ENCODE data around the gene VKORC1L1. TPM values are rescaled to one million over a fixed set of nuclear protein-coding genes. Genes with fewer than 3 reads are reported as not detected.

The VKORC1L1 gene
- total RNA-seq, 3 donors from 2014 or later (not counting 1 experiment from before 2014, with no cell fraction given), result 5.7 to 8.2 (median 7.1) TPM

DNA sequence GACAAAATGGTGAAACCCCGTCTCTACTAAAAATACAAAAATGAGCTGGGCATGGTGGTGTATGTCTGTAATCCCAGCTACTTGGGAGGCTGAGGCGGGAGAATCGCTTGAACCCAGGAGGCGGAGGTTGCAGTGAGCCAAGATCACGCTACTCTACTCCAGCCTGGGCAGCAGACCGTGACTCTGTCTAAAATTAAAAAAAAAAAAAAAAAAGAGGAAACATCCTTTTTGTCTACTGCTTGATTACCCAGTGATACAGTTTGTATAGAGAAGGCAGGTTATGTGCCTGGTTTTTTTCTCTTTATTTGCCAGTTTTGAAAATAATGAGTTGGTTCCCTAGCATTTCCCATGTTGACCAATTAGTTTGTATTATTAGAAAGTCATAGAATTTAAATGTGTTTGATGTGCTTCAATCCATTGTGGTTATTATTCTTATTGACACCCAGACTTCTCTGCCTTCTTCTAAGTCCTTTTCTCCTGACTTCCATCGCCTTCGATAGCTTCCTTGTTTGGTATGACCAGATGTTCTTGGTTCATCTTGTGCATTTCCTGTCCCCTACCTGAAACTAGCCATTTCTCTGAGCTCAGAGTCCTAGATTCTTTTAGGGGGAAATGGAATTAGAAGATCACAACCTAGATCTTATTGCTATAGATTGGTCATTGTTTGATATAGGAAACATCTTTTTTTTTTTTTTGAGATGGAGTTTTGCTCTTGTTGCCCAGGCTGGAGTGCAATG lies 43.2 kb downstream of the VKORC1L1 start:
- DNase-seq, result no peak
- no peak for ATAC-seq
- TF ChIP-seq, protein P1, sequence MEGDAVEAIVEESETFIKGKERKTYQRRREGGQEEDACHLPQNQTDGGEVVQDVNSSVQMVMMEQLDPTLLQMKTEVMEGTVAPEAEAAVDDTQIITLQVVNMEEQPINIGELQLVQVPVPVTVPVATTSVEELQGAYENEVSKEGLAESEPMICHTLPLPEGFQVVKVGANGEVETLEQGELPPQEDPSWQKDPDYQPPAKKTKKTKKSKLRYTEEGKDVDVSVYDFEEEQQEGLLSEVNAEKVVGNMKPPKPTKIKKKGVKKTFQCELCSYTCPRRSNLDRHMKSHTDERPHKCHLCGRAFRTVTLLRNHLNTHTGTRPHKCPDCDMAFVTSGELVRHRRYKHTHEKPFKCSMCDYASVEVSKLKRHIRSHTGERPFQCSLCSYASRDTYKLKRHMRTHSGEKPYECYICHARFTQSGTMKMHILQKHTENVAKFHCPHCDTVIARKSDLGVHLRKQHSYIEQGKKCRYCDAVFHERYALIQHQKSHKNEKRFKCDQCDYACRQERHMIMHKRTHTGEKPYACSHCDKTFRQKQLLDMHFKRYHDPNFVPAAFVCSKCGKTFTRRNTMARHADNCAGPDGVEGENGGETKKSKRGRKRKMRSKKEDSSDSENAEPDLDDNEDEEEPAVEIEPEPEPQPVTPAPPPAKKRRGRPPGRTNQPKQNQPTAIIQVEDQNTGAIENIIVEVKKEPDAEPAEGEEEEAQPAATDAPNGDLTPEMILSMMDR (IDR thresholded peaks at IDR 0.05), result no peak
- intact Hi-C loops (cut with micrococcal nuclease), result no loop called here
- WGBS (ENCODE audit: insufficient coverage), result 90% methylated on average over 7 of the region's 8 CpGs
- Histone ChIP-seq H3K9me3 (ENCODE audit: control insufficient read depth, insufficient read depth, low read length) (no peaks in the 10 kb centered on the region), H3K36me3 (ENCODE audit: control insufficient read depth, insufficient read depth, low read length) (no peaks in the 10 kb centered on the region), H3K27ac (ENCODE audit: low read length) (no peak overlapping the region), H3K4me3 (ENCODE audit: low read length) (no peak overlapping the region), H3K4me1 (ENCODE audit: control insufficient read depth, insufficient read depth, low read length) (no peaks in the 10 kb centered on the region), H3K27me3 (ENCODE audit: control insufficient read depth, insufficient read depth, low read length) (no peaks in the 10 kb centered on the region)
- no peak overlapping the region for H3K27ac Mint-ChIP-seq
- no peak overlapping the region for H3K4me3 Mint-ChIP-seq
- no peaks in the 10 kb centered on the region for H3K36me3 Mint-ChIP-seq
- no peaks in the 10 kb centered on the region for H3K9me3 Mint-ChIP-seq
- H3K4me1 Mint-ChIP-seq, result peaks cover 5 to 21% of the 10 kb centered on the region in 2 donors
- H3K27me3 Mint-ChIP-seq (ENCODE audit: low read depth in 2 of 2), result no peaks in the 10 kb centered on the region

DNA sequence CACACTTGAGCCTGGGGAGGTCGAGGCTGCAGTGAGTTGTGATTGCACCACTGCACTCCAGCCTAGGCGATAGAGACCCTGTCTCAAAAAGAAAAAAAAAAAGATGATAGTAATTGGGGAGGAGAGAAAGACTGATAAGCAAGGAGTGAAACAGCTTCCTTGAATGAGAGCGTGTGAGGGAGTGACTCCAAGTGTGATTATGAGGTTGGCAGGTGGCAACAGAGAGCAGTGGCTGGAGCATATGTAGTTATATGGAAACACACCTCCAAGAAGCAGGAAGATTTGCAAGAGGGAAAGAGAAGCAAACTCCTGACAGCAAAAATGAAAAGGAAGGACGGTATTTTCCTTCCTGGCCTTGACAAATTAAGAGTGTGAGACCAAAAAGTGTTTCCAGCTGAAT lies 50.4 kb downstream of the VKORC1L1 start:
- ATAC-seq (no peak), DNase-seq (no peak)
- H3K27ac ChIP-seq (ENCODE audit: low read length), result no peak overlapping the region
- H3K4me1 ChIP-seq (ENCODE audit: control insufficient read depth, insufficient read depth, low read length), result no peaks in the 10 kb centered on the region
- H3K4me3 ChIP-seq (ENCODE audit: low read length), result no peak overlapping the region
- Mint-ChIP-seq H3K36me3 (no peaks in the 10 kb centered on the region), H3K9me3 (no peaks in the 10 kb centered on the region), H3K4me1 (peaks cover 19 to 36% of the 10 kb centered on the region in 2 donors), H3K4me3 (no peak overlapping the region), H3K27me3 (ENCODE audit: low read depth in 2 of 2) (no peaks in the 10 kb centered on the region), H3K27ac (no peak overlapping the region)
- H3K9me3 ChIP-seq (ENCODE audit: control insufficient read depth, insufficient read depth, low read length), result no peaks in the 10 kb centered on the region
- H3K27me3 ChIP-seq (ENCODE audit: control insufficient read depth, insufficient read depth, low read length), result no peaks in the 10 kb centered on the region
- no peaks in the 10 kb centered on the region for H3K36me3 ChIP-seq (ENCODE audit: control insufficient read depth, insufficient read depth, low read length)
- intact Hi-C loops (cut with micrococcal nuclease), result no loop called here
- 92% methylated on average over 4 of the region's 4 CpGs for WGBS (ENCODE audit: insufficient coverage)
- TF ChIP-seq, protein P1 (IDR thresholded peaks at IDR 0.05), result no peak

DNA sequence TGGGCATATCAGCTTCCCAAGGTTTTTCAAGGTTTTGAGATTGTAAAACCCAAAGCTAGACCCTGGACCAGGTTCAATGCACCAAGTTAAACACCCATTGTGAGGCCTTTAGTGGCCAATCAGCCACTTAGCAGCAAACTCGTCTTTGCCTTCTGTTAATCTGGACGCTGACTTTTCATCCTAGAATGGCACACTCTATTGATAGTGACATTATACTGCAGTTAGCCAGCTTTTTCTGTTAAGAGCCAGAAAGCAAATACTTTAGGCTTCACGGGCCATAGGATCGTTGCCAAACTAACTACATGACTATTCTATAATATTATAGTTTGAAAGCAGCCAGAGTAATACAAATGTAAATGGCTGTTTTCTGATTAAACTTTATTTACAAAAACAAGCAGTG lies 51.3 kb downstream of the VKORC1L1 start:
- no peaks in the 10 kb centered on the region for H3K27me3 ChIP-seq (ENCODE audit: control insufficient read depth, insufficient read depth, low read length)
- intact Hi-C loops (cut with micrococcal nuclease), result no loop called here
- H3K36me3 ChIP-seq (ENCODE audit: control insufficient read depth, insufficient read depth, low read length), result no peaks in the 10 kb centered on the region
- TF ChIP-seq, protein P1 (IDR thresholded peaks at IDR 0.05), result no peak
- Mint-ChIP-seq H3K27me3 (ENCODE audit: low read depth in 2 of 2) (no peaks in the 10 kb centered on the region), H3K4me1 (peaks cover 21 to 44% of the 10 kb centered on the region in 2 donors), H3K4me3 (no peak overlapping the region), H3K36me3 (no peaks in the 10 kb centered on the region), H3K9me3 (no peaks in the 10 kb centered on the region), H3K27ac (no peak overlapping the region)
- H3K4me1 ChIP-seq (ENCODE audit: control insufficient read depth, insufficient read depth, low read length), result no peaks in the 10 kb centered on the region
- no peak overlapping the region for H3K4me3 ChIP-seq (ENCODE audit: low read length)
- 93% methylated on average over 2 of the region's 4 CpGs for WGBS (ENCODE audit: insufficient coverage)
- no peak for ATAC-seq
- H3K9me3 ChIP-seq (ENCODE audit: control insufficient read depth, insufficient read depth, low read length), result no peaks in the 10 kb centered on the region
- H3K27ac ChIP-seq (ENCODE audit: low read length), result no peak overlapping the region
- no peak for DNase-seq

DNA sequence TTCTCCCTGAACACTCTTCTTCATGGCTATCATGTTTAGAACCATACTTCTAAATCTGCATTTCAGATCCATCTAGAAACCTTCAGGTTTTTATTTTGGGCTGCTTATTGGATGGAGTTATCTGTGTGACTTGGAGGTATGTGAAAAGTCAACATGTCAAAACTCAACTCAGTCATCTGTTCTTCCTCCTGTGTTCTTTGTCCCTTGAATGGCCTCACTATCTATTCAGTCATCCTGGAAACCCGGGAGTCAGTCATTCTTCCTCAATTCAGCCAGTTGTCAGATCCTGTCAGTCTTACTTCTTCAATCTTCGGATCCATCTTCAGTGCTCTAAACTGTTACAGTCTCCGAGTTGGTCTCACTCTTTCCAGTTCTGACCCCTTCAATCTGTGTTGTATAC lies 52.2 kb downstream of the VKORC1L1 start:
- H3K4me1 Mint-ChIP-seq, result peaks cover 21 to 44% of the 10 kb centered on the region in 2 donors
- intact Hi-C loops (cut with micrococcal nuclease), result no loop called here
- H3K27ac Mint-ChIP-seq, result no peak overlapping the region
- H3K36me3 Mint-ChIP-seq, result no peaks in the 10 kb centered on the region
- no peaks in the 10 kb centered on the region for H3K9me3 ChIP-seq (ENCODE audit: control insufficient read depth, insufficient read depth, low read length)
- DNase-seq (no peak), ATAC-seq (no peak)
- H3K4me3 Mint-ChIP-seq, result no peak overlapping the region
- 92% methylated on average over 3 of the region's 3 CpGs for WGBS (ENCODE audit: insufficient coverage)
- TF ChIP-seq, protein P1 (IDR thresholded peaks at IDR 0.05), result no peak
- H3K27me3 ChIP-seq (ENCODE audit: control insufficient read depth, insufficient read depth, low read length), result no peaks in the 10 kb centered on the region
- H3K27me3 Mint-ChIP-seq (ENCODE audit: low read depth in 2 of 2), result no peaks in the 10 kb centered on the region
- no peak overlapping the region for H3K27ac ChIP-seq (ENCODE audit: low read length)
- no peak overlapping the region for H3K4me3 ChIP-seq (ENCODE audit: low read length)
- H3K36me3 ChIP-seq (ENCODE audit: control insufficient read depth, insufficient read depth, low read length), result no peaks in the 10 kb centered on the region
- no peaks in the 10 kb centered on the region for H3K4me1 ChIP-seq (ENCODE audit: control insufficient read depth, insufficient read depth, low read length)
- H3K9me3 Mint-ChIP-seq, result no peaks in the 10 kb centered on the region

All from natural killer cell (primary cell).